GM18499 (cell line): Measurements from ENCODE around the gene BRD9.
"Not testable (repeated sequence)": the region's sequence is repeated elsewhere in the genome, so short reads cannot be mapped to it uniquely, and the experiment has no call there.

Source experiments
- ATAC-seq: cut with Tn5 transposase; IDR thresholded peaks from one replicate; pipeline ENCODE4 v1.9.1; 2021; ENCODE audit warnings: moderate number of reproducible peaks; ENCODE audit not compliant: insufficient read depth, unreplicated experiment

The BRD9 gene

GRCh38 chr5:881551-881935, 11.1 kb downstream of the BRD9 start:
- ATAC-seq: no peak

- no peak for ATAC-seq
Measured at GRCh38 chr5:880816-881550, 11.6 kb downstream of the BRD9 start.

GRCh38 chr5:878677-879076, 13.9 kb downstream of the BRD9 start:
- not testable (repeated sequence) for ATAC-seq

GRCh38 chr5:878125-878524, 14.5 kb downstream of the BRD9 start:
- ATAC-seq: no peak

- no peak for ATAC-seq
Measured at GRCh38 chr5:876398-877365, 15.9 kb downstream of the BRD9 start.

GRCh38 chr5:875931-876330, 16.7 kb downstream of the BRD9 start:
- ATAC-seq: no peak

- no peak for ATAC-seq
Measured at GRCh38 chr5:873328-873727, 19.3 kb downstream of the BRD9 start.

- ATAC-seq: no peak
Measured at GRCh38 chr5:872301-872700, 20.3 kb downstream of the BRD9 start.

- no peak for ATAC-seq
Measured at GRCh38 chr5:871596-872298, 20.9 kb downstream of the BRD9 start.

GRCh38 chr5:870956-871355, 21.6 kb downstream of the BRD9 start:
- no peak for ATAC-seq

GRCh38 chr5:868428-869135, 24.0 kb downstream of the BRD9 start:
- no peak for ATAC-seq

GRCh38 chr5:867300-867870, 25.2 kb downstream of the BRD9 start:
- no peak for ATAC-seq

- ATAC-seq: no peak
Measured at GRCh38 chr5:865771-866170, 26.8 kb downstream of the BRD9 start.

- no peak for ATAC-seq
Measured at GRCh38 chr5:865168-865521, 27.5 kb downstream of the BRD9 start.

GRCh38 chr5:864492-865167, 28.0 kb downstream of the BRD9 start:
- ATAC-seq: no peak

GRCh38 chr5:863244-863805, 29.3 kb downstream of the BRD9 start:
- ATAC-seq: no peak

GRCh38 chr5:862367-863243, 30.0 kb downstream of the BRD9 start:
- ATAC-seq: no peak
